WERI-Rb-1 (cell line): ENCODE results near the gene MYCBPAP.

ENCODE experiments used
- DNase-seq: peaks from one replicate; pipeline ENCODE4 v3.0.0-alpha.2; 2020
- H3K27ac ChIP-seq: fragments of 250-450 bp; sonication (Bioruptor Pico); 2 replicates; pipeline ENCODE4 v1.5.1; 2020; ENCODE audit warnings: mild to moderate bottlenecking, moderate library complexity
- H3K27me3 ChIP-seq: fragments of 250-450 bp; sonication (Bioruptor Pico); 2 replicates; pipeline ENCODE4 v1.5.1; 2021; ENCODE audit warnings: mild to moderate bottlenecking, low read depth, moderate library complexity; ENCODE audit not compliant: insufficient read depth, severe bottlenecking
- H3K36me3 ChIP-seq: fragments of 250-450 bp; sonication (Bioruptor Pico); 2 replicates; pipeline ENCODE4 v1.5.1; 2020; ENCODE audit warnings: mild to moderate bottlenecking, moderate library complexity
- H3K4me3 ChIP-seq: 2 replicates; pipeline ENCODE4 v1.5.1; 2011; ENCODE audit warnings: low read depth, mild to moderate bottlenecking, control low read depth, low read length
- H3K9me3 ChIP-seq: fragments of 250-450 bp; sonication (Bioruptor Pico); 2 replicates; pipeline ENCODE4 v1.5.1; 2021; ENCODE audit warnings: mild to moderate bottlenecking, moderate library complexity; ENCODE audit not compliant: severe bottlenecking
- TF ChIP-seq, protein P1 (sequence below): IDR thresholded peaks from 2 replicates; pipeline ENCODE4 v1.5.1; 2011; ENCODE audit warnings: low read depth, mild to moderate bottlenecking, control low read depth, inconsistent platforms, low read length

MYCBPAP gene

GRCh38 chr17:50519141-50519834, 11.0 kb downstream of the MYCBPAP start:
- H3K9me3 ChIP-seq, result no peaks in the 10 kb centered on the region
- no peak overlapping the region for H3K4me3 ChIP-seq
- TF ChIP-seq, protein P1, sequence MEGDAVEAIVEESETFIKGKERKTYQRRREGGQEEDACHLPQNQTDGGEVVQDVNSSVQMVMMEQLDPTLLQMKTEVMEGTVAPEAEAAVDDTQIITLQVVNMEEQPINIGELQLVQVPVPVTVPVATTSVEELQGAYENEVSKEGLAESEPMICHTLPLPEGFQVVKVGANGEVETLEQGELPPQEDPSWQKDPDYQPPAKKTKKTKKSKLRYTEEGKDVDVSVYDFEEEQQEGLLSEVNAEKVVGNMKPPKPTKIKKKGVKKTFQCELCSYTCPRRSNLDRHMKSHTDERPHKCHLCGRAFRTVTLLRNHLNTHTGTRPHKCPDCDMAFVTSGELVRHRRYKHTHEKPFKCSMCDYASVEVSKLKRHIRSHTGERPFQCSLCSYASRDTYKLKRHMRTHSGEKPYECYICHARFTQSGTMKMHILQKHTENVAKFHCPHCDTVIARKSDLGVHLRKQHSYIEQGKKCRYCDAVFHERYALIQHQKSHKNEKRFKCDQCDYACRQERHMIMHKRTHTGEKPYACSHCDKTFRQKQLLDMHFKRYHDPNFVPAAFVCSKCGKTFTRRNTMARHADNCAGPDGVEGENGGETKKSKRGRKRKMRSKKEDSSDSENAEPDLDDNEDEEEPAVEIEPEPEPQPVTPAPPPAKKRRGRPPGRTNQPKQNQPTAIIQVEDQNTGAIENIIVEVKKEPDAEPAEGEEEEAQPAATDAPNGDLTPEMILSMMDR, result no peak
- no peak overlapping the region for H3K27ac ChIP-seq
- H3K27me3 ChIP-seq, result no peaks in the 10 kb centered on the region
- H3K36me3 ChIP-seq, result no peaks in the 10 kb centered on the region
- no peak for DNase-seq

DNA sequence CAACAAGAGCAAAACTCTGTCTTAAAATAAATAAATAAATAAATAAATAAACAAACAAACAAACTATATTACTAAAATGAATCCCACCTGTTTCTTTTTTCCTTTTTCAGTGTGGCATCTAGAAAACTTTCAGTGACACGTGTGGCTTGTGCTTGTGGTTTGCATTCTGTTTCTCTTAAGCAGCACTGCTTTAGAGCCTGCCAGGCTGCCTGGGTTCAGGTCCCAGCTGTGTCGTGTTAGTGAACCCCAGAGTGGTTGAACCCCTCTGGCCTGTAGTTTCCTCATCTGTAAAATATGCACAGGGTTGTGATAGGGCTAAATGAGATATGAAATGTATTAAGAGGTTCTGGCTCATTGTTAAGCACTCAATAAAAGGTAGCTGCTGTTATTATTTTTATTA, 12.2 kb downstream of the MYCBPAP start:
- H3K4me3 ChIP-seq, result no peak overlapping the region
- no peaks in the 10 kb centered on the region for H3K9me3 ChIP-seq
- no peak for DNase-seq
- H3K36me3 ChIP-seq, result no peaks in the 10 kb centered on the region
- TF ChIP-seq, protein P1, result no peak
- H3K27me3 ChIP-seq, result no peaks in the 10 kb centered on the region
- H3K27ac ChIP-seq, result no peak overlapping the region

DNA sequence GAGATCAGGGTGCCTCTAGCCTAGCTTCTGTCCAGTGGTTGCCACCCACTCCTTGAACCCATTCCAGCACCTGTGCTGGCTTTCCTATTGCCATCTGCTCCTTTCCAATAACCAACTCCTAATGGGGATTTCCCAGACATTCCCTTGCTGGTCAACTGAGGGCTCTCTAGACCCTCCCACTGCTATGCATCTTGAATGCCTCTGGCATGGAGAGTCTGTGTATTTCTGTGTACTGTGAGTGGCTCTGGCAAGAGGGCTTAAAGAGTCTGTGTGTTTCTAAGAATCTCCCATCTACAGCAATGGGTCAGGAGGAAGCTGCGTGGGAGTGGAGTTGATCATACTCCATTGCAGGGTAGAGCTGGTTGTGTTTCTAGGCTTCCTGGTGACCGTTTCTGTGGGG, 13.3 kb downstream of the MYCBPAP start:
- H3K4me3 ChIP-seq, result no peak overlapping the region
- H3K27ac ChIP-seq, result no peak overlapping the region
- no peaks in the 10 kb centered on the region for H3K36me3 ChIP-seq
- no peaks in the 10 kb centered on the region for H3K27me3 ChIP-seq
- TF ChIP-seq, protein P1, result no peak
- no peak for DNase-seq
- H3K9me3 ChIP-seq, result no peaks in the 10 kb centered on the region

DNA sequence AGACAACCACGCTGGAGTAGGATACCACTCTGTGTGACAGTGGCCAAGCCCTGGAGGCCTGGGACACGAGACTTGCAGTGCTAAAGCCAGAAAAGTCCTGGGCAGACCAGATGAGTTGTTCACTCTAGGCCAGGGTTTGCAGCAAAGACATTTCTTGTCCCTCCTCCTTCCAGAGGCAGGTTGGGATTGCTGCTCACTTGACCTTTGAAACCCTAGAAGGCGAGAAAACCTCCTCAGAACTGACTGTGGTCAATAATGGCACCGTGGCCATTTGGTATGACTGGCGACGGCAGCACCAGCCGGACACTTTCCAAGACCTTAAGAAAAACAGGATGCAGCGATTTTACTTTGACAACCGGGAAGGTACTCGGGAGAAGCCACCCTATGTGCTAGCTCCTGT, 14.5 kb downstream of the MYCBPAP start:
- DNase-seq, result no peak
- H3K27me3 ChIP-seq, result no peaks in the 10 kb centered on the region
- TF ChIP-seq, protein P1, result no peak
- no peaks in the 10 kb centered on the region for H3K9me3 ChIP-seq
- no peaks in the 10 kb centered on the region for H3K36me3 ChIP-seq
- no peak overlapping the region for H3K4me3 ChIP-seq
- H3K27ac ChIP-seq, result no peak overlapping the region

- no peak for DNase-seq
- H3K27ac ChIP-seq, result no peak overlapping the region
- TF ChIP-seq, protein P1, result no peak
Observed at GRCh38 chr17:50523208-50523607, 15.0 kb downstream of the MYCBPAP start.

GRCh38 chr17:50524838-50525237, 16.6 kb downstream of the MYCBPAP start:
- Histone ChIP-seq H3K27ac (no peak overlapping the region), H3K9me3 (no peaks in the 10 kb centered on the region), H3K4me3 (no peak overlapping the region), H3K27me3 (no peaks in the 10 kb centered on the region), H3K36me3 (no peaks in the 10 kb centered on the region)
- TF ChIP-seq, protein P1, result no peak
- no peak for DNase-seq

More at GRCh38 chr17:50523208-50523607, 15.0 kb downstream of the MYCBPAP start:
- Histone ChIP-seq H3K9me3 (no peaks in the 10 kb centered on the region), H3K36me3 (no peaks in the 10 kb centered on the region), H3K27me3 (no peaks in the 10 kb centered on the region), H3K4me3 (no peak overlapping the region)
